GM23338 (cell line): ENCODE data around the gene SYTL1. TPM values are rescaled to one million over a fixed set of nuclear protein-coding genes. Genes with fewer than 3 reads are reported as not detected.
A peak's percentile ranks its signal among the peaks of the same experiment; 100 is the strongest.

ENCODE experiments used
- ATAC-seq: fragments of 200-7000 bp; cut with Tn5 transposase; 3 replicates; pipeline ENCODE4 v1.9.1; 2020
- DNase-seq: peaks from one replicate; pipeline ENCODE4 v3.0.0-alpha.2; 2015; ENCODE audit warnings: low spot score
- H2AFZ ChIP-seq: fragments of 200-600 bp; sonication (generic); 2 replicates; pipeline ENCODE4 v1.8.0; 2016; ENCODE audit warnings: antibody characterized with exemption, mild to moderate bottlenecking, moderate library complexity
- H3F3A ChIP-seq: fragments of 200-600 bp; sonication (generic); replicated peaks from 2 replicates; pipeline ENCODE4 v1.8.0; 2017; ENCODE audit warnings: antibody characterized with exemption, mixed run types, low read depth
- H3K27ac ChIP-seq: fragments of 200-600 bp; sonication (generic); 2 replicates; pipeline ENCODE4 v1.6.1; 2016; ENCODE audit warnings: low read depth
- H3K27me3 ChIP-seq: fragments of 200-600 bp; sonication (generic); 2 replicates; pipeline ENCODE4 v1.8.0; 2016; ENCODE audit warnings: mild to moderate bottlenecking, mixed run types, moderate library complexity; ENCODE audit not compliant: insufficient read depth
- H3K36me3 ChIP-seq: fragments of 200-600 bp; sonication (generic); 2 replicates; pipeline ENCODE4 v1.8.0; 2016; ENCODE audit warnings: mild to moderate bottlenecking; ENCODE audit not compliant: insufficient read depth
- H3K4me1 ChIP-seq: fragments of 200-600 bp; sonication (generic); 2 replicates; pipeline ENCODE4 v1.8.0; 2016; ENCODE audit warnings: mild to moderate bottlenecking, moderate library complexity; ENCODE audit not compliant: insufficient read depth
- H3K4me2 ChIP-seq: fragments of 200-600 bp; sonication (generic); 2 replicates; pipeline ENCODE4 v1.7.1; 2017; ENCODE audit warnings: mixed run types
- H3K4me3 ChIP-seq: fragments of 200-600 bp; sonication (generic); 2 replicates; pipeline ENCODE4 v1.6.1; 2016; ENCODE audit warnings: mixed run types
- H3K79me2 ChIP-seq: fragments of 200-600 bp; sonication (generic); replicated peaks from 2 replicates; pipeline ENCODE4 v1.8.0; 2017; ENCODE audit warnings: mild to moderate bottlenecking; ENCODE audit not compliant: insufficient read depth
- H3K9me2 ChIP-seq: fragments of 200-600 bp; sonication (generic); 2 replicates; pipeline ENCODE4 v1.8.0; 2017; ENCODE audit not compliant: insufficient read depth
- H4K20me1 ChIP-seq: fragments of 200-600 bp; sonication (generic); replicated peaks from 2 replicates; pipeline ENCODE4 v1.8.0; 2017; ENCODE audit warnings: mild to moderate bottlenecking; ENCODE audit not compliant: insufficient read depth
- H3K27ac Mint-ChIP-seq: 2 replicates; pipeline ENCODE4 v1.8.0; 2020; ENCODE audit warnings: inconsistent platforms, mild to moderate bottlenecking, moderate library complexity, mixed read lengths
- H3K27me3 Mint-ChIP-seq: 3 replicates; pipeline ENCODE4 v1.8.0; 2022; ENCODE audit warnings: low read depth, mild to moderate bottlenecking, moderate library complexity, mixed read lengths, inconsistent platforms; ENCODE audit not compliant: insufficient read depth, poor library complexity
- H3K36me3 Mint-ChIP-seq: 3 replicates; pipeline ENCODE4 v1.8.0; 2021; ENCODE audit warnings: low read depth, mild to moderate bottlenecking, inconsistent platforms, moderate library complexity, mixed read lengths
- H3K4me1 Mint-ChIP-seq: 3 replicates; pipeline ENCODE4 v1.8.0; 2020; ENCODE audit warnings: mild to moderate bottlenecking, inconsistent platforms, mixed read lengths
- H3K4me3 Mint-ChIP-seq: 3 replicates; pipeline ENCODE4 v1.8.0; 2021; ENCODE audit warnings: moderate library complexity, mild to moderate bottlenecking, inconsistent platforms, mixed read lengths
- H3K9me3 Mint-ChIP-seq: 3 replicates; pipeline ENCODE4 v1.8.0; 2020; ENCODE audit warnings: moderate library complexity, mild to moderate bottlenecking, inconsistent platforms, mixed read lengths
- CREB1 ChIP-seq: fragments of 250-450 bp; sonication (Bioruptor Pico); IDR thresholded peaks from 2 replicates; pipeline ENCODE4 v1.5.0; 2020; ENCODE audit warnings: low read depth, mild to moderate bottlenecking, moderate library complexity
- EZH2phosphoT487 ChIP-seq: fragments of 200-600 bp; sonication (generic); IDR thresholded peaks from one replicate; pipeline ENCODE4 v1.8.1; 2018; ENCODE audit warnings: antibody characterized with exemption; ENCODE audit not compliant: unreplicated experiment
- POLR2AphosphoS5 ChIP-seq: IDR thresholded peaks from 2 replicates; pipeline ENCODE4 v1.6.1; 2016; ENCODE audit warnings: antibody characterized with exemption, low read depth
- ZNF114 ChIP-seq: fragments of 250-450 bp; sonication (Bioruptor Pico); IDR thresholded peaks from 2 replicates; pipeline ENCODE4 v1.5.0; 2020; ENCODE audit warnings: mild to moderate bottlenecking, moderate library complexity
- polyA plus RNA-seq: library from polyadenylated mRNA; unstranded; fragments of >200 nt; fragmentation: Nextera tagmentation; extraction: Ambion mirVana; gene quantifications from 2 replicates; pipeline ENCODE4 v1.2.1, GENCODE V29; 2016
- small RNA-seq: library from RNA; depleted of rRNA; stranded (forward); fragments of <200 nt; gene quantifications from one replicate; pipeline ENCODE3, GENCODE V24; 2014; ENCODE audit warnings: low replicate concordance
- total RNA-seq: library from RNA; depleted of rRNA; stranded (reverse); fragments of >200 nt; shearing (Covaris generic); gene quantifications from 2 replicates; pipeline ENCODE4 v1.2.3, GENCODE V29; 2014; rRNA removed
- TF ChIP-seq, protein P1 (sequence below), 2 experiments: fragments of 200-600 bp in 1 of 2; sonication (generic) in 1 of 2; conservative IDR thresholded peaks; 2 replicates each; pipeline versions ENCODE4 v1.5.1 to v1.6.1; 2016 to 2017; ENCODE audit warnings: antibody characterized with exemption in 2 of 2, low read depth in 2 of 2, mild to moderate bottlenecking in 2 of 2, moderate library complexity in 1 of 2

Gene SYTL1
- total and polyA plus RNA-seq, 2 experiments from 2014 or later, result 4.9 to 12.3 TPM

DNA sequence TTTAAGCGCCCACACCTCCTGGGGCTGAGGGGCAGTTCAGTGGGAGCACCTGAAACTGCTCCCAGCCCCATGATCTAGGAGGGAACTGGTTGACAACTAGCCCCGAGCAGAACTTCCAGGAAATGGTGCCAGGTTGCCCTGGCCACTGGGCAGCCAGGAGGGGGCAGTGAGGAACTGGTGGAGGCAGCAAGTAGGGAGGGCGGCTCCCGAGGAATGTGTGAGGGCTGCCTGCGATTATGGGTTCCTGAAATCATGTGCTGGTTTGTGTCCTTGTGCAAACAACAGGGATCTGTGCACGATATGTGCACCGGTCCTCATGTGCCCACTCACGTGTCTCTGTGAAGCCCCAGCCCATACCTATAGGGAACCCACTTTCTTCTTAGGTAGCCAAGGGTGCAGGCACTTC is 60.5 kb downstream of the SYTL1 start:
- H3K4me1 Mint-ChIP-seq, result peaks cover 78% of the 10 kb centered on the region
- no peak overlapping the region for H2AFZ ChIP-seq
- peak overlapping the region; percentile 88 for H3K27ac ChIP-seq
- H3K4me3 Mint-ChIP-seq, result no peak overlapping the region
- DNase-seq (peak; percentile 75), ATAC-seq (peak; percentile 14)
- no peaks in the 10 kb centered on the region for H3K9me3 Mint-ChIP-seq
- H3F3A ChIP-seq, result peaks cover 20% of the 10 kb centered on the region
- peaks cover 50% of the 10 kb centered on the region for H3K4me1 ChIP-seq
- H3K36me3 Mint-ChIP-seq, result peaks cover 9% of the 10 kb centered on the region
- peaks cover 20% of the 10 kb centered on the region for H3K27me3 Mint-ChIP-seq
- no peaks in the 10 kb centered on the region for H3K9me2 ChIP-seq
- H3K79me2 ChIP-seq, result no peaks in the 10 kb centered on the region
- H3K4me2 ChIP-seq, result peak overlapping the region; percentile 22; the same call in 1 of the 2 replicates
- no peaks in the 10 kb centered on the region for H3K27me3 ChIP-seq
- H3K27ac Mint-ChIP-seq, result peak overlapping the region; percentile 95
- TF ChIP-seq EZH2phosphoT487 (no peak), ZNF114 (no peak), POLR2AphosphoS5 (peak; percentile 53; the same call in 1 of the 2 replicates)
- TF ChIP-seq, protein P1, sequence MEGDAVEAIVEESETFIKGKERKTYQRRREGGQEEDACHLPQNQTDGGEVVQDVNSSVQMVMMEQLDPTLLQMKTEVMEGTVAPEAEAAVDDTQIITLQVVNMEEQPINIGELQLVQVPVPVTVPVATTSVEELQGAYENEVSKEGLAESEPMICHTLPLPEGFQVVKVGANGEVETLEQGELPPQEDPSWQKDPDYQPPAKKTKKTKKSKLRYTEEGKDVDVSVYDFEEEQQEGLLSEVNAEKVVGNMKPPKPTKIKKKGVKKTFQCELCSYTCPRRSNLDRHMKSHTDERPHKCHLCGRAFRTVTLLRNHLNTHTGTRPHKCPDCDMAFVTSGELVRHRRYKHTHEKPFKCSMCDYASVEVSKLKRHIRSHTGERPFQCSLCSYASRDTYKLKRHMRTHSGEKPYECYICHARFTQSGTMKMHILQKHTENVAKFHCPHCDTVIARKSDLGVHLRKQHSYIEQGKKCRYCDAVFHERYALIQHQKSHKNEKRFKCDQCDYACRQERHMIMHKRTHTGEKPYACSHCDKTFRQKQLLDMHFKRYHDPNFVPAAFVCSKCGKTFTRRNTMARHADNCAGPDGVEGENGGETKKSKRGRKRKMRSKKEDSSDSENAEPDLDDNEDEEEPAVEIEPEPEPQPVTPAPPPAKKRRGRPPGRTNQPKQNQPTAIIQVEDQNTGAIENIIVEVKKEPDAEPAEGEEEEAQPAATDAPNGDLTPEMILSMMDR (conservative IDR thresholded peaks at IDR 0.05; ENCODE audit: low read depth in 2 of 2), result peak; percentile 67 to 83
- H4K20me1 ChIP-seq, result no peaks in the 10 kb centered on the region
- no peaks in the 10 kb centered on the region for H3K36me3 ChIP-seq
- no peak overlapping the region for H3K4me3 ChIP-seq

DNA sequence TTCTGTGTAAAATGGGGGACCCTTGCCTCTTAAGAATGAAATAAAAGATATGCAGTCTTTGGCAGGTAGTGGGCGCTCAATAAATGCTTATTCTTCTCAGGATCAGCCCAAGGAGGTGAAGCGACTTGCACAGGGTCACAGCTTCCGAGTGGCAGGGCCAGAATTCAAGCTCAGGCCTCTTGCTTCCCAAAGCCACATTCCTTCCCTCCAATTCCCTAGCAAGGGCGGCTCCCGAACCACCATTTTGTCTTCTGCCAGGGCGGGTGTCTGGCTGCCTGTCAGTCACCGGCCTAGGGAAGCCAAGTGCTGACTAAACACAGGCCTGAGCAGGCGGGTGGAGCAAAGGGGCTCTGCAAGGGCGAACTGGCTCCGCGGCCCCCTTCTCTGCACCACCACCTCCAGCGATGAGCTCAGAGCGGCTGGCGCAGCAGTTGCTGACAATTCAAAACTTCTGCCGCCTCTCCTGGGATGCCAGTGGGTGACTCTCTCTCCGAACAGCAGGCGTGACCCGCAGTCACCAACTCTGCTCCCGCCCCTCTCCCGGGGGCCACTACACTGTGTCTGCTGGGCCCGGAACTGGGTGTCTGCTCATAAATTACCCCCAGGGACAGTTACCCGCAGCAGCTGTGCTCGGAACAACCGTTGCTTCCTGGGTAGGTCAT is 61.4 kb downstream of the SYTL1 start:
- TF ChIP-seq, protein P1 (conservative IDR thresholded peaks at IDR 0.05; ENCODE audit: low read depth in 2 of 2), result peak; percentile 32 to 52
- no peak for TF ChIP-seq CREB1 (CRISPR knock-in tag)
- peak overlapping the region; percentile 61 for H3K4me2 ChIP-seq
- peak; percentile 83 for DNase-seq

More for the DNA sequence above, 61.4 kb downstream of the SYTL1 start:
- Mint-ChIP-seq H3K4me3 (no peak overlapping the region; the same call in 2 of the 3 replicates), H3K27me3 (peaks cover 20% of the 10 kb centered on the region), H3K27ac (peak overlapping the region; percentile 95), H3K36me3 (peaks cover 16% of the 10 kb centered on the region), H3K9me3 (no peaks in the 10 kb centered on the region), H3K4me1 (peaks cover 72% of the 10 kb centered on the region)
- Histone ChIP-seq H3K9me2 (no peaks in the 10 kb centered on the region), H4K20me1 (no peaks in the 10 kb centered on the region), H3F3A (peaks cover 20% of the 10 kb centered on the region), H2AFZ (no peak overlapping the region), H3K79me2 (no peaks in the 10 kb centered on the region), H3K4me1 (peaks cover 44% of the 10 kb centered on the region), H3K36me3 (no peaks in the 10 kb centered on the region), H3K4me3 (no peak overlapping the region), H3K27me3 (no peaks in the 10 kb centered on the region), H3K27ac (peak overlapping the region; percentile 88)
- peak; percentile 8 for ATAC-seq

Small RNA genes within 50 kb of the gene (small RNA-seq; reads per million reads assigned to genes)
- not detected for gene RNU6-48P

Other genes starting within 250 kb of the SYTL1 start
- gene SLC9A1, start 186.9 kb upstream of the SYTL1 start, total RNA-seq, result 22.3 and 23.3 TPM in 2 replicates
- gene SLC9A1, start 186.9 kb upstream of the SYTL1 start, polyA plus RNA-seq, result 10.4 and 10.5 TPM in 2 replicates
- 13.9 and 14.0 TPM in 2 replicates for gene WDTC1, start 107.4 kb upstream of the SYTL1 start, total RNA-seq
- gene WDTC1, start 107.4 kb upstream of the SYTL1 start, polyA plus RNA-seq, result 3.4 and 3.8 TPM in 2 replicates
- gene TMEM222, start 19.9 kb upstream of the SYTL1 start, total RNA-seq, result 22.6 and 27.0 TPM in 2 replicates
- 17.7 and 17.8 TPM in 2 replicates for gene TMEM222, start 19.9 kb upstream of the SYTL1 start, polyA plus RNA-seq
- 10.6 and 14.9 TPM in 2 replicates for gene MAP3K6, start 24.9 kb downstream of the SYTL1 start, total RNA-seq
- 7.4 and 8.2 TPM in 2 replicates for gene MAP3K6, start 24.9 kb downstream of the SYTL1 start, polyA plus RNA-seq
- 0.49 TPM in 1 of 2 replicates, not detected in the other for gene FCN3, start 32.8 kb downstream of the SYTL1 start, total RNA-seq
- 0.66 TPM in 1 of 2 replicates, not detected in the other for gene FCN3, start 32.8 kb downstream of the SYTL1 start, polyA plus RNA-seq
- gene CD164L2, start 41.3 kb downstream of the SYTL1 start, total RNA-seq, result 1.2 and 2.8 TPM in 2 replicates
- gene CD164L2, start 41.3 kb downstream of the SYTL1 start, polyA plus RNA-seq, result 2.0 and 2.4 TPM in 2 replicates
- 6.6 and 9.1 TPM in 2 replicates for gene GPR3, start 50.6 kb downstream of the SYTL1 start, total RNA-seq
- gene GPR3, start 50.6 kb downstream of the SYTL1 start, polyA plus RNA-seq, result 5.8 and 5.9 TPM in 2 replicates
- 37.2 and 40.9 TPM in 2 replicates for gene WASF2, start 148.1 kb downstream of the SYTL1 start, total RNA-seq
- gene WASF2, start 148.1 kb downstream of the SYTL1 start, polyA plus RNA-seq, result 89.5 and 95.6 TPM in 2 replicates